Colonic mucosa (tissue), 4 donors: ENCODE data around the gene GSTT2B. TPM values are rescaled to one million over a fixed set of nuclear protein-coding genes. Genes with fewer than 3 reads are reported as not detected.
"Not testable (repeated sequence)": the region's sequence is repeated elsewhere in the genome, so short reads cannot be mapped to it uniquely, and the experiment has no call there.

ENCODE experiments used
- DNase-seq: peaks from one replicate; pipeline ENCODE4 v3.0.0-alpha.2; 2020
- H3K27ac ChIP-seq: fragments of 200-600 bp; one replicate; pipeline ENCODE4 v1.8.0; 2021
- H3K27me3 ChIP-seq: fragments of 200-600 bp; one replicate; pipeline ENCODE4 v1.8.0; 2021
- H3K36me3 ChIP-seq: fragments of 200-600 bp; one replicate; pipeline ENCODE4 v1.8.0; 2021
- H3K4me1 ChIP-seq: fragments of 200-600 bp; one replicate; pipeline ENCODE4 v1.8.0; 2021; ENCODE audit warnings: mild to moderate bottlenecking
- H3K4me3 ChIP-seq: fragments of 200-600 bp; one replicate; pipeline ENCODE4 v1.8.0; 2021
- H3K9ac ChIP-seq, 2 donors: one replicate each; pipeline ENCODE4 v1.7.0; 2013; ENCODE audit warnings: control low read depth in 2 of 2, low read depth in 2 of 2, low read length in 2 of 2
- H3K9me3 ChIP-seq: fragments of 200-600 bp; one replicate; pipeline ENCODE4 v1.8.0; 2021
- CTCF ChIP-seq: fragments of 200-600 bp; IDR thresholded peaks from one replicate; pipeline ENCODE4 v1.8.0; 2022; ENCODE audit warnings: antibody characterized with exemption, mild to moderate bottlenecking
- intact Hi-C: fragments of 100-400 bp; cut with DNase I; formaldehyde crosslinking; loops from one replicate; pipeline ENCODE4 v1.14.1; 2022
- total RNA-seq, 2 donors: library from RNA; stranded (reverse); fragmentation: NEBNext Ultra II Directional in 1 of 2; extraction: Animal tissue kit (Norgen Biotek cat#: 25700) in 1 of 2; gene quantifications; one replicate each; pipeline ENCODE4 v1.2.1, GENCODE V29; 2021
- donor health status: healthy.
- donor health status: DM: no; HTN: no; CAD: no.
- donor health status: DM: no; HTN: no; CAD: no.

The GSTT2B gene
- total RNA-seq, 2 donors from 2014 or later = 2.7 to 3.4 TPM

DNA sequence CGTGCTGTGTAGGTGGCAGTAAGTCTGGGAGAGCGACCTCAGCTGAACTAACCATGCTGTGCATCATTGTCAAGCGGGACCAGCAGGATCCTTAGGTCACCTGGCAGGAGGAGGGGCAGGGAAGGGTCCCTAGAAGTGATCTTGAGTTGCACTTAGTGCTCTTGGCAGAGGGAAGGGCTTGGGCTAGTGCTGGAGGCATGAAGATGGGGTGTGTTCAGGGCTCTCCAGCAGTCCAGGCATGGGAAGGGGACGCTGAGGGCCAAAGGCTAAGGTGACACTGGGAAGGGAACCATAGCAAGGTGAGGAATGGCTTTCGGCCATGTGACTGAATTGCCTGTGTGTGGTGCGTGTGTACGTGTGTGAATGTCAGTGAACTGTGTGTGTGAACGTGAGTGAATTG is 25.1 kb upstream of the GSTT2B start:
- not testable (repeated sequence) for H3K9me3 ChIP-seq, H3K36me3 ChIP-seq, H3K9ac ChIP-seq, H3K27me3 ChIP-seq, H3K4me3 ChIP-seq, H3K4me1 ChIP-seq, H3K27ac ChIP-seq, DNase-seq
- intact Hi-C loops = loop anchor here (10.0 kb wide), 1 partner anchor 259 kb away; the partner anchor contains the start of gene GGT5

GRCh38 chr22:23984430-23984829 is 23.4 kb upstream of the GSTT2B start:
- Histone ChIP-seq H3K27ac (no peak overlapping the region), H3K9me3 (no peaks in the 10 kb centered on the region), H3K4me1 (no peaks in the 10 kb centered on the region), H3K4me3 (no peak overlapping the region), H3K27me3 (no peaks in the 10 kb centered on the region), H3K9ac (no peak overlapping the region), H3K36me3 (no peaks in the 10 kb centered on the region)
- DNase-seq = no peak
- peak; percentile 77 for TF ChIP-seq CTCF
- intact Hi-C loops = loop anchor here (10.0 kb wide), 1 partner anchor 260 kb away; the partner anchor contains the start of gene GGT5

DNA sequence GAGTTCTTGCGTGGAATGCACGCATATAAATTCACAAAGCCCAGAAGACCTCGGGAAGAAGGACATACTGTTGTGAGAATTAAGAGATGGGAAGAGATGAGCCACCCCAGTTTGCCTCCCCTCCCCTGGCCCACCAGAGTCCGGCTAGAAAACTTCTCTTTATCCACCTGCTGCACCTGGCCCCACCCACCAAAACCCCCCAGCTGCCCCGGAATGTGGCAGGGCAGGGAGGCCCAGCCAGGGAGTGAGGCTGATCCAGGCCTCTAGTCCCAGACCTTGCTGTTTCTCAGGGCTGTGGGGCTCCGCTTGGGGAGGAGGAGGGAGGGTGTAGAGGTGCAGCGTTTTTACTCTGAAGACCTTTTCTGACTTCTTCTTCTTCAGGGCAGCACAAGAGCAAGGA is 19.6 kb upstream of the GSTT2B start:
- not testable (repeated sequence) for H3K27me3 ChIP-seq, H3K27ac ChIP-seq, H3K36me3 ChIP-seq, DNase-seq, H3K4me3 ChIP-seq, H3K4me1 ChIP-seq, H3K9ac ChIP-seq, H3K9me3 ChIP-seq
- intact Hi-C loops = loop anchor here (10.0 kb wide), 1 partner anchor 264 kb away; the partner anchor contains the start of gene GGT5

- not testable (repeated sequence) for H3K4me1 ChIP-seq, H3K27me3 ChIP-seq, H3K9ac ChIP-seq, H3K4me3 ChIP-seq, H3K36me3 ChIP-seq, H3K27ac ChIP-seq, DNase-seq, H3K9me3 ChIP-seq
- intact Hi-C loops = loop anchor here (10.0 kb wide), 1 partner anchor 265 kb away; the partner anchor contains the start of gene GGT5
These were observed 18.7 kb upstream of the GSTT2B start, which contains the start of gene GSTT2 for GRCh38 chr22:23979557-23980240. TSS of gene GSTT2 (plus strand) at chr22:23980134.

GRCh38 chr22:23977304-23977703 is 16.3 kb upstream of the GSTT2B start:
- H3K9ac ChIP-seq, H3K9me3 ChIP-seq, H3K4me1 ChIP-seq, DNase-seq, H3K4me3 ChIP-seq, intact Hi-C loops, H3K27me3 ChIP-seq, H3K27ac ChIP-seq, H3K36me3 ChIP-seq: not testable (repeated sequence)

DNA sequence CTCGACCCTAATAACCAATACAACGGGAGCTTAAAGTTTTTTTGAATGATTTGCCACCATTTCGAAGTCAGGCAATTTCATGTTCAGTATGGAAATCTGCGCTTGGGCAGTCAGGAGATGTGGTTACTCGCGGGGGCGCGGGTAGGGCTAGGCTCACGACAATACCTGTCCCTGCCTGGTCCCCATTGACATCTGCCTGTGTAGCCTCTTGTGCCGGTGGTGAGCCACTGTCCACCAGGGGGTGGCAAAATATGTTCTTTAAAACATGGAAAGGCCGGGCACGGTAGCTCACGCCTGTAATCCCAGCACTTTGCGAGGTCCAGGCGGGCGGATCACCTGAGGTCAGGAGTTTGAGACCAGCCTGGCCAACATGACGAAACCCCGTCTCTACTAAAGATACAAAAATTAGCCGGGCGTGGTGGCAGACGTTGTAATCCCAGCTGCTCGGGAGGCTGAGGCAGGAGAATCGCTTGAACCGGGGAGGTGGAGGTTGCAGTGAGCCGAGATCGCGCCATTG is 13.9 kb upstream of the GSTT2B start:
- H3K4me3 ChIP-seq, H3K4me1 ChIP-seq, H3K9me3 ChIP-seq, H3K27me3 ChIP-seq, H3K9ac ChIP-seq, intact Hi-C loops, H3K36me3 ChIP-seq, DNase-seq, H3K27ac ChIP-seq: not testable (repeated sequence)

GRCh38 chr22:23974345-23974744 is 13.3 kb upstream of the GSTT2B start, which contains the start of gene DDT:
TSS of gene DDT (minus strand) at chr22:23974441. CDS start at chr22:23974414, 27 bp downstream.
- intact Hi-C loops, H3K36me3 ChIP-seq, H3K27ac ChIP-seq, DNase-seq, H3K9ac ChIP-seq, H3K27me3 ChIP-seq, H3K4me3 ChIP-seq, H3K4me1 ChIP-seq, H3K9me3 ChIP-seq: not testable (repeated sequence)

GRCh38 chr22:23971927-23972326 is 10.9 kb upstream of the GSTT2B start:
- H3K27me3 ChIP-seq, H3K4me1 ChIP-seq, H3K4me3 ChIP-seq, intact Hi-C loops, H3K9me3 ChIP-seq, DNase-seq, H3K27ac ChIP-seq, H3K9ac ChIP-seq, H3K36me3 ChIP-seq: not testable (repeated sequence)
